ENCODE data around the gene CFAP97D1.

GRCh38 chr17:43784068-43784467 is 3.8 kb downstream of the CFAP97D1 start:
- TF ChIP-seq, protein P1, sequence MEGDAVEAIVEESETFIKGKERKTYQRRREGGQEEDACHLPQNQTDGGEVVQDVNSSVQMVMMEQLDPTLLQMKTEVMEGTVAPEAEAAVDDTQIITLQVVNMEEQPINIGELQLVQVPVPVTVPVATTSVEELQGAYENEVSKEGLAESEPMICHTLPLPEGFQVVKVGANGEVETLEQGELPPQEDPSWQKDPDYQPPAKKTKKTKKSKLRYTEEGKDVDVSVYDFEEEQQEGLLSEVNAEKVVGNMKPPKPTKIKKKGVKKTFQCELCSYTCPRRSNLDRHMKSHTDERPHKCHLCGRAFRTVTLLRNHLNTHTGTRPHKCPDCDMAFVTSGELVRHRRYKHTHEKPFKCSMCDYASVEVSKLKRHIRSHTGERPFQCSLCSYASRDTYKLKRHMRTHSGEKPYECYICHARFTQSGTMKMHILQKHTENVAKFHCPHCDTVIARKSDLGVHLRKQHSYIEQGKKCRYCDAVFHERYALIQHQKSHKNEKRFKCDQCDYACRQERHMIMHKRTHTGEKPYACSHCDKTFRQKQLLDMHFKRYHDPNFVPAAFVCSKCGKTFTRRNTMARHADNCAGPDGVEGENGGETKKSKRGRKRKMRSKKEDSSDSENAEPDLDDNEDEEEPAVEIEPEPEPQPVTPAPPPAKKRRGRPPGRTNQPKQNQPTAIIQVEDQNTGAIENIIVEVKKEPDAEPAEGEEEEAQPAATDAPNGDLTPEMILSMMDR (IDR thresholded peaks at IDR 0.05) = no peak
- no peak for TF ChIP-seq POLR2A (IDR thresholded peaks at IDR 0.05; ENCODE audit: low read depth)
- TF ChIP-seq POLR2AphosphoS5 (IDR thresholded peaks at IDR 0.05) = no peak
